Neural cell (in vitro differentiated cells): Measurements from ENCODE around the gene ITGAD. TPM values are rescaled to one million over a fixed set of nuclear protein-coding genes. Genes with fewer than 3 reads are reported as not detected.

ENCODE experiments used
- H2AFZ ChIP-seq: fragments of 200-600, 300-800 bp; sonication (generic), shearing (Covaris generic); 2 replicates; pipeline ENCODE4 v1.6.0; 2014; ENCODE audit warnings: low read depth, mild to moderate bottlenecking, antibody characterized with exemption, low read length, moderate library complexity
- H3F3A ChIP-seq: fragments of 200-600 bp; shearing (Covaris generic); 2 replicates; pipeline ENCODE4 v1.6.1; 2016; ENCODE audit warnings: mild to moderate bottlenecking, moderate library complexity, mixed read lengths, antibody characterized with exemption, low read length; ENCODE audit not compliant: insufficient read depth, poor library complexity, severe bottlenecking
- H3K27ac ChIP-seq: fragments of 200-600, 300-800 bp; sonication (generic), shearing (Covaris generic); 2 replicates; pipeline ENCODE4 v1.5.1; 2014; ENCODE audit warnings: mild to moderate bottlenecking, low read length, moderate library complexity
- H3K27me3 ChIP-seq: fragments of 300-800, 200-600 bp; sonication (generic), shearing (Covaris generic); 2 replicates; pipeline ENCODE4 v1.6.0; 2014; ENCODE audit warnings: mild to moderate bottlenecking, low read depth, low read length, moderate library complexity; ENCODE audit not compliant: insufficient read depth
- H3K36me3 ChIP-seq: fragments of 300-800, 200-600 bp; sonication (generic), shearing (Covaris generic); 2 replicates; pipeline ENCODE4 v1.5.1; 2014; ENCODE audit warnings: mild to moderate bottlenecking, antibody characterized with exemption, low read length, moderate library complexity; ENCODE audit not compliant: insufficient read depth
- H3K4me2 ChIP-seq: fragments of 300-800, 200-600 bp; sonication (generic), shearing (Covaris generic); 2 replicates; pipeline ENCODE4 v1.6.0; 2014; ENCODE audit warnings: mild to moderate bottlenecking, low read length
- H3K4me3 ChIP-seq: fragments of 300-800, 200-600 bp; sonication (generic), shearing (Covaris generic); 2 replicates; pipeline ENCODE4 v1.5.1; 2014; ENCODE audit warnings: mild to moderate bottlenecking, low read length, moderate library complexity
- H3K79me2 ChIP-seq: fragments of 200-600 bp; shearing (Covaris generic); replicated peaks from 2 replicates; pipeline ENCODE4 v1.6.0; 2014; ENCODE audit warnings: mild to moderate bottlenecking, low read length, moderate library complexity; ENCODE audit not compliant: insufficient read depth
- H3K9ac ChIP-seq: fragments of 300-800, 200-600 bp; sonication (generic), shearing (Covaris generic); 2 replicates; pipeline ENCODE4 v1.6.1; 2016; ENCODE audit warnings: mild to moderate bottlenecking, low read length, mixed read lengths
- H3K9me2 ChIP-seq: fragments of 200-600 bp; shearing (Covaris generic); 2 replicates; pipeline ENCODE4 v1.6.1; 2016; ENCODE audit warnings: mild to moderate bottlenecking, low read length, mixed read lengths; ENCODE audit not compliant: insufficient read depth
- H3K9me3 ChIP-seq: fragments of 200-600, 300-800 bp; sonication (generic), shearing (Covaris generic); 2 replicates; pipeline ENCODE4 v1.6.1; 2016; ENCODE audit warnings: mild to moderate bottlenecking, mixed run types, low read length, moderate library complexity, mixed read lengths
- H4K20me1 ChIP-seq: fragments of 200-600 bp; shearing (Covaris generic); 2 replicates; pipeline ENCODE4 v1.6.1; 2016; ENCODE audit warnings: mild to moderate bottlenecking, mixed run types; ENCODE audit not compliant: insufficient read depth
- CTCF ChIP-seq: fragments of 450-650 bp; IDR thresholded peaks from 2 replicates; pipeline ENCODE4 v1.5.1; 2014; ENCODE audit warnings: antibody characterized with exemption, mild to moderate bottlenecking, moderate library complexity; ENCODE audit not compliant: poor library complexity, severe bottlenecking
- EP300 ChIP-seq: fragments of 450-650 bp; conservative IDR thresholded peaks from 2 replicates; pipeline ENCODE4 v1.6.1; 2014; ENCODE audit warnings: antibody characterized with exemption, mild to moderate bottlenecking, moderate library complexity; ENCODE audit not compliant: poor library complexity, severe bottlenecking
- EZH2 ChIP-seq: fragments of 200-600, 300-800 bp; shearing (Covaris generic), sonication (generic); IDR thresholded peaks from 2 replicates; pipeline ENCODE4 v1.6.1; 2014; ENCODE audit warnings: antibody characterized with exemption, low read length, borderline replicate concordance, mild to moderate bottlenecking; ENCODE audit not compliant: insufficient read depth, poor library complexity, severe bottlenecking
- MXI1 ChIP-seq: fragments of 450-650 bp; conservative IDR thresholded peaks from 2 replicates; pipeline ENCODE4 v1.6.1; 2014; ENCODE audit warnings: antibody characterized with exemption, mild to moderate bottlenecking; ENCODE audit not compliant: poor library complexity, severe bottlenecking
- POLR2AphosphoS5 ChIP-seq: IDR thresholded peaks from 2 replicates; pipeline ENCODE4 v1.6.1; 2012
- RAD21 ChIP-seq: fragments of 450-650 bp; conservative IDR thresholded peaks from 2 replicates; pipeline ENCODE4 v1.6.1; 2014; ENCODE audit warnings: antibody characterized with exemption, mild to moderate bottlenecking, moderate library complexity
- REST ChIP-seq: IDR thresholded peaks from 2 replicates; pipeline ENCODE4 v1.6.1; 2012; ENCODE audit warnings: borderline replicate concordance
- SMC3 ChIP-seq: fragments of 450-650 bp; conservative IDR thresholded peaks from 2 replicates; pipeline ENCODE4 v1.6.1; 2014; ENCODE audit warnings: antibody characterized with exemption, mild to moderate bottlenecking, moderate library complexity; ENCODE audit not compliant: poor library complexity
- TAF1 ChIP-seq: IDR thresholded peaks from 2 replicates; pipeline ENCODE4 v1.6.1; 2012; ENCODE audit warnings: low read depth
- polyA plus RNA-seq: library from polyadenylated mRNA; depleted of rRNA; stranded (reverse); fragments of >200 nt; gene quantifications from 2 replicates; pipeline ENCODE4 v1.2.3, GENCODE V29; 2014

ITGAD gene
- polyA plus RNA-seq, 1 donor from 2014 or later, result not detected

GRCh38 chr16:31465788-31466370 is 72.7 kb downstream of the ITGAD start (continued):
- TF ChIP-seq CTCF (no peak), POLR2AphosphoS5 (no peak), SMC3 (no peak), EP300 (no peak)

GRCh38 chr16:31466381-31466841 is 73.3 kb downstream of the ITGAD start:
- Histone ChIP-seq H3K79me2 (no peaks in the 10 kb centered on the region), H3K4me3 (no peak overlapping the region), H3K27me3 (peaks cover 3% of the 10 kb centered on the region), H4K20me1 (no peaks in the 10 kb centered on the region), H3K9me3 (no peaks in the 10 kb centered on the region), H3K4me2 (no peak overlapping the region), H3K9ac (no peak overlapping the region), H3K9me2 (no peaks in the 10 kb centered on the region), H3K27ac (no peak overlapping the region), H3F3A (no peaks in the 10 kb centered on the region), H3K36me3 (no peaks in the 10 kb centered on the region), H2AFZ (no peak overlapping the region)
- TF ChIP-seq CTCF (no peak), RAD21 (no peak), REST (no peak), MXI1 (no peak), EP300 (no peak), POLR2AphosphoS5 (no peak), EZH2 (no peak), TAF1 (no peak), SMC3 (no peak)
